HEK293T (cell line): ENCODE results near the gene CCN5.

Experiments
- CTCF ChIA-PET: fragments of 350-600 bp; formaldehyde crosslinking; extraction: SDS; loops from one replicate; lab custom pipeline; 2021; ENCODE audit warnings: antibody characterized with exemption, inconsistent platforms; lab: Yijun Ruan, JAX
- POLR2A ChIA-PET: fragments of 350-600 bp; formaldehyde crosslinking; extraction: SDS; loops from one replicate; lab custom pipeline; 2020; ENCODE audit warnings: antibody characterized with exemption, inconsistent platforms; lab: Yijun Ruan, JAX
- DNase-seq: peaks from one replicate; pipeline ENCODE4 v3.0.0; 2012; ENCODE audit warnings: mixed read lengths; ENCODE audit errors: extremely low spot score
- ARNT ChIP-seq: fragments of 450-650 bp; IDR thresholded peaks from 2 replicates; pipeline ENCODE4 v1.6.1; 2017; ENCODE audit warnings: mild to moderate bottlenecking
- BHLHE40 ChIP-seq: fragments of 450-650 bp; IDR thresholded peaks from 2 replicates; pipeline ENCODE4 v1.6.1; 2016; ENCODE audit warnings: mild to moderate bottlenecking, moderate library complexity, borderline replicate concordance
- CTBP1 ChIP-seq: fragments of 450-650 bp; IDR thresholded peaks from 2 replicates; pipeline ENCODE4 v1.6.1; 2016; ENCODE audit warnings: borderline replicate concordance
- ELF4 ChIP-seq: fragments of 450-650 bp; IDR thresholded peaks from 2 replicates; pipeline ENCODE4 v1.6.1; 2017; ENCODE audit warnings: antibody characterized with exemption
- FOXA1 ChIP-seq: fragments of 450-650 bp; IDR thresholded peaks from 2 replicates; pipeline ENCODE4 v1.6.1; 2016; ENCODE audit warnings: mild to moderate bottlenecking
- FOXK2 ChIP-seq: fragments of 450-650 bp; IDR thresholded peaks from 2 replicates; pipeline ENCODE4 v1.6.1; 2016; ENCODE audit warnings: mild to moderate bottlenecking
- FOXM1 ChIP-seq: fragments of 450-650 bp; IDR thresholded peaks from 2 replicates; pipeline ENCODE4 v1.6.1; 2017; ENCODE audit warnings: mild to moderate bottlenecking, borderline replicate concordance
- HDGF ChIP-seq: fragments of 450-650 bp; IDR thresholded peaks from 2 replicates; pipeline ENCODE4 v1.6.1; 2017; ENCODE audit warnings: antibody characterized with exemption, borderline replicate concordance
- L3MBTL2 ChIP-seq: fragments of 450-650 bp; conservative IDR thresholded peaks from 2 replicates; pipeline ENCODE4 v1.6.1; 2016; ENCODE audit warnings: mild to moderate bottlenecking
- LEF1 ChIP-seq: fragments of 450-650 bp; IDR thresholded peaks from 2 replicates; pipeline ENCODE4 v1.6.1; 2017; ENCODE audit warnings: mild to moderate bottlenecking, borderline replicate concordance
- NFRKB ChIP-seq: fragments of 450-650 bp; IDR thresholded peaks from 2 replicates; pipeline ENCODE4 v1.6.1; 2016; ENCODE audit warnings: mild to moderate bottlenecking, moderate library complexity
- SP1 ChIP-seq: fragments of 450-650 bp; IDR thresholded peaks from 2 replicates; pipeline ENCODE4 v1.6.1; 2017
- SUZ12 ChIP-seq: fragments of 450-650 bp; IDR thresholded peaks from 2 replicates; pipeline ENCODE4 v1.6.1; 2016; ENCODE audit warnings: mild to moderate bottlenecking
- TARDBP ChIP-seq: fragments of 450-650 bp; IDR thresholded peaks from 2 replicates; pipeline ENCODE4 v1.6.1; 2016
- ZNF384 ChIP-seq: fragments of 450-650 bp; IDR thresholded peaks from 2 replicates; pipeline ENCODE4 v1.6.1; 2016
- TF ChIP-seq, protein P1 (sequence below): fragments of 450-650 bp; IDR thresholded peaks from 2 replicates; pipeline ENCODE4 v1.6.1; 2016

CCN5 gene

DNA sequence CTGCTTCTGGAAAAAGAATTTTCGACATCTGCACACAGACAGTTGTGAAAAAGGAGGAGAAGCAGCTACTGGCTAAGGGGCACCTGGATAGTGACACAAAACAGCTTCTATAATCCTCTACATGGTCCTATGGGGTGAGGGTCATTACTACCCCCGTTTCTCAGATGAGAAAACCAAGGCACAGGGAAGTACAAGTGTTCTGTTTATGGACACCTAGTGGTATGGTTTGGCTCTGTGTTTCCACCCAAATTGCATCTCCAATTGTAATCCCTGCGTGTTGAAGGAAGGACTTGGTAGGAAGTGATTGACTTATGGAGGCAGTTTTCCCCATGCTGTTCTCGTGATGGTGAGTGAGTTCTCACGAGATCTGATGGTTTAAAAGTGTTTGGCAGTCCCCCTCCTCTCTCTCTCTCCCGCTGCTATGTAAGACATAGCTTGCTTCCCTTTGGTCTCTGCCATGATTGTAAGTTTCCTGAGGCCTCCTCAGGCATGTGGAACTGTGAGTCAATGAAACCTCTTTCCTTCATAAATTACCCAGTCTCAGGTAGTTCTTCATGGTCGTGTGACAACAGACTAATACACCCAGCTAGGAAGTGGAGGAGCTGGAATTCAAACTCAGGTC is 28.0 kb downstream of the CCN5 start:
- no peak for TF ChIP-seq BHLHE40
- TF ChIP-seq SP1: no peak
- TF ChIP-seq, protein P1, sequence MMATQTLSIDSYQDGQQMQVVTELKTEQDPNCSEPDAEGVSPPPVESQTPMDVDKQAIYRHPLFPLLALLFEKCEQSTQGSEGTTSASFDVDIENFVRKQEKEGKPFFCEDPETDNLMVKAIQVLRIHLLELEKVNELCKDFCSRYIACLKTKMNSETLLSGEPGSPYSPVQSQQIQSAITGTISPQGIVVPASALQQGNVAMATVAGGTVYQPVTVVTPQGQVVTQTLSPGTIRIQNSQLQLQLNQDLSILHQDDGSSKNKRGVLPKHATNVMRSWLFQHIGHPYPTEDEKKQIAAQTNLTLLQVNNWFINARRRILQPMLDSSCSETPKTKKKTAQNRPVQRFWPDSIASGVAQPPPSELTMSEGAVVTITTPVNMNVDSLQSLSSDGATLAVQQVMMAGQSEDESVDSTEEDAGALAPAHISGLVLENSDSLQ: no peak
- TF ChIP-seq L3MBTL2: no peak
- no peak for TF ChIP-seq FOXA1
- no peak for TF ChIP-seq ARNT
- TF ChIP-seq CTBP1: no peak
- ChIA-PET POLR2A (interaction anchor here (1.2 kb wide), 1 partner anchor 8 kb away, joined by 3 read pairs; no protein-coding TSS in a partner anchor), CTCF (no interaction called here)
- no peak for DNase-seq

DNA sequence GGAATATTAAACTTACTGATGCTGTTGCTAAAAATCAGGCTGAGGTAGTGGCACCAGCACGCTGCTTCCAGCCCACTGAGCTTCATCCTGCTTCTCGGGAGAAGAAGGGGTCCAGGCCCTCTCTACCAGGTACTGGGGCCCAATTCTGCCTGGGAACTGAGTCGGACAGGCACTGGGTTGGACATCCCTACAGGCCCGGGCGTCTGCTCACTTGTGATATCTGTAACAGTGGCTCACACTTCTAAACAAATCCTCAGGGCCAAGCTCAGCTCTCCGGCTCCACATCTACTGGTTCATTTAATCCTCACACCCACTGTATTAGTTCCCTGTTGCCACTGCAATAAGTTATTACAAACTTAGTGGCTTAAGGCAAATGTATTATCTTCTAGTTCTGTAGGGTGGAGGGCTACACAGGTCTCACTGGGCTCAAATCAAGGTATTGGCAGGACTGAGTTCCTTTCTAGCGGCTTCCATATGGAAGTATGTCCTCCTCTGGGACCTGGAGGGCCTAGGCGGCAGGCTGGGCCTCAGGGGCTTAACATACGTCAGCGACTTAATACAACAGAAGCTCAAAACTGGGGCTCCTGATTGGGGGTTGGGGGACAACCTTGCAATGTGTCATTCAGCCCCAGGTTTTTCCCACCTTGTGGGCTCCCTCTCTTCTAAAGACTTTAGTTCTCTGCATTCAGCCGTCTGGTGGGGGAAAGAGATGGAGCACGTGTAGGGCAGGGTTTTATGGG is 28.9 kb downstream of the CCN5 start:
- no peak for DNase-seq
- CTCF ChIA-PET: no interaction called here
- POLR2A ChIA-PET: interaction anchor here (1.2 kb wide), 1 partner anchor 7 kb away, joined by 3 read pairs; no protein-coding TSS in a partner anchor
- no peak for TF ChIP-seq FOXA1
- TF ChIP-seq L3MBTL2: no peak
- no peak for TF ChIP-seq SUZ12
- TF ChIP-seq ZNF384: no peak
- no peak for TF ChIP-seq LEF1
- no peak for TF ChIP-seq BHLHE40

DNA sequence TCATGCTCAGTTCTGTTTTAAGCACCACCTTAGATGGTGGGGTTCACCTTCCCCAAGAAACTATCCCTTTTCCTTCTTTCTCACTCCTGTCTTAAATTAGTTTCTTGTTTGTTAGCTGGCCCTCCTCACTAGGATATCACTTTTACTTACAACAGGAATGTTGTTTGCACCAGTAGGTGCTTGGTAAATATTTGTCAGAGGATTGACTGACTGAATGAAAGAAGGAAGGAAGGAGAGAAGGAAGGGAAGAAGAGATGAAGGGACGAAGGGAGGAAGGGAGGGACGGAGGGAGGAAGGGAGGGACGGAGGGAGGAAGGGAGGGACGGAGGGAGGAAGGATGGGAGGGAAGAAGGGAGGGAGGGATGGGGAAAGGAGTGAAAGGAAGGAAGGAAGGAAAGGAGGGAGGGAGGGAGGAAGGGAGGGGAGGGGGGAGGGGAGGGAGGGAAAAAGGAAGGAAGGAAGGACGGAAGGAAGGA is 30.0 kb downstream of the CCN5 start:
- CTCF ChIA-PET: no interaction called here
- TF ChIP-seq, protein P1: no peak
- no peak for TF ChIP-seq FOXA1
- no peak for TF ChIP-seq FOXK2
- no peak for TF ChIP-seq ELF4
- TF ChIP-seq ZNF384: no peak
- no peak for TF ChIP-seq NFRKB
- no peak for TF ChIP-seq L3MBTL2
- TF ChIP-seq HDGF: no peak
- TF ChIP-seq CTBP1: no peak
- no peak for TF ChIP-seq BHLHE40
- TF ChIP-seq FOXM1: no peak
- no peak for TF ChIP-seq LEF1
- TF ChIP-seq TARDBP: no peak
- TF ChIP-seq SP1: no peak
- POLR2A ChIA-PET: no interaction called here
- no peak for DNase-seq

DNA sequence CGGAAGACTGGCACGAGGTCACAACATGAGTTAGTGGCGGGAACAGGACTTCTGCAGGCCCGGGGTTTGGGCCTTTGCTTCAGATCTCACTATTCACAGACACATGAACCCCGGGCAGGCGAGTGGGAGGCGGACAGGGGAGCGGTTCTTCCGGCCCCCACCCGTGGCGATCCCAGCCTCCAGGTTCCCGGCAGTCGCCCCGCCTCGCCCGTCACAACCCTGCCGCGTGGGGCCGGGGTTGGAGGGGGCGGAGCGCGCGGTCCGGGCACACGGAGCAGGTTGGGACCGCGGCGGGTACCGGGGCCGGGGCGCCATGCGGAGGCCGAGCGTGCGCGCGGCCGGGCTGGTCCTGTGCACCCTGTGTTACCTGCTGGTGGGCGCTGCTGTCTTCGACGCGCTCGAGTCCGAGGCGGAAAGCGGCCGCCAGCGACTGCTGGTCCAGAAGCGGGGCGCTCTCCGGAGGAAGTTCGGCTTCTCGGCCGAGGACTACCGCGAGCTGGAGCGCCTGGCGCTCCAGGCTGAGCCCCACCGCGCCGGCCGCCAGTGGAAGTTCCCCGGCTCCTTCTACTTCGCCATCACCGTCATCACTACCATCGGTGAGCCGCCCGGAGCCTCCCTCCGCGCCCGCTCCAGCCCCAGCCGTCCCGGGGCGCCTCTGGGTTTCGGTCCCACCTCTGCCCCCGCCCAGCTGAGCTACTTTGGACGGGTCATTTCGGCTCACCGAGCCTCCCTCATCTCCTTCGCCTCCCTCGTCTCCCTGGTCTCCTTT is 30.6 kb downstream of the CCN5 start, which contains the start of gene KCNK15:
TSS of gene KCNK15 (plus strand) at position 268 of the 769 bp plus-strand sequence. CDS start at position 314, 46 bp downstream.
- ChIA-PET POLR2A (interaction anchor here (1.4 kb wide), 1 partner anchor 140 kb away, joined by 3 read pairs; the partner anchor contains the start of gene YWHAB), CTCF (no interaction called here)
- no peak for DNase-seq
- TF ChIP-seq SP1: no peak
- TF ChIP-seq L3MBTL2: peak; percentile 41; the same call in 1 of the 2 replicates

DNA sequence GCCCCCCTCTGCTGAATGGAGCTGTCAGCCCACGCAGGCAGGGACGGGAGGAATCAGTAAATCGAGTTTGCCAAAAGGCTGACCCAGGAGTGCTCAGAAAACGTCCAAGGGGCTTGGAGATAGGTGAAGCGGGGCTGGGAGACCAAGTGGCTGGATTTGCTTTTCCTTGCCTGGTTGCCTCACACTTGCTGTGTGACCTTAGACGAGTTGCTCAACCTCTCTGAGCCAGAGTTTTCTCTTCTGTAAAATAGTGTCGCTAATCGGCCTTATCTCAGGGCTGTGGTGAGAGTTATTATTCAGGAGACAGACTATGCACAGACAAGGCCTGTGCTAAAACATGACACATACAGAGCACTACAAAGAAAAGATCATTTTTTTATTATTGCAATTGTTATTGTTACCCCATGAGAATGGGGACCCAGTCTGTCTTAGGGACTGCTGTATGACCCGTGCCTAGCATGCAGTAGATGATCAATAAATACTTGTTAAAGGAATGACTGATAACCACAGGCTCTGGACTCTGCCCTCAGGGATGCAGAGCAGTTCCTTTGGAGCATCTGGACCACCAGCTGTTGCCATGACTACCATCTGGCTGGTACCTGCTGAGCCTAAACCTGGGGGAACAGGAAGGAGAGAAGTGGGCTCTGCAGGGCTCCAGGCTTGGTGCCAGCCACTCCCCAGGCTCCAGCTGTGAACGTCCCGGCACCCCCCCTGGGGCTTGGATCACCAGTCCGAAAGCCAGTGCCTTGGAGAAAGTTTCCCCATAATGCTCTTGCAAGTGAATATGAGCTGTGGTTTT is 31.4 kb downstream of the CCN5 start:
- TF ChIP-seq NFRKB: no peak
- no peak for TF ChIP-seq ELF4
- no peak for TF ChIP-seq CTBP1
- TF ChIP-seq ZNF384: no peak
- no peak for TF ChIP-seq HDGF
- TF ChIP-seq FOXA1: no peak
- no peak for TF ChIP-seq SP1
- no peak for TF ChIP-seq SUZ12
- TF ChIP-seq L3MBTL2: no peak
- no peak for TF ChIP-seq LEF1
- no peak for TF ChIP-seq ARNT
- TF ChIP-seq FOXK2: no peak
- TF ChIP-seq BHLHE40: no peak
- TF ChIP-seq, protein P1: no peak
- TF ChIP-seq FOXM1: no peak
- no peak for TF ChIP-seq TARDBP
- ChIA-PET CTCF (interaction anchor here (0.7 to 2.4 kb wide), 6 partner anchors 12 to 349 kb away, joined by 3 to 12 read pairs (median 6); no protein-coding TSS in a partner anchor), POLR2A (interaction anchor here (0.7 to 1.4 kb wide), 2 partner anchors 62 to 139 kb away, joined by 3 read pairs; partner anchors contain the start of gene YWHAB)
- no peak for DNase-seq
